ENCODE results near the gene OPCML.

Gene OPCML

DNA sequence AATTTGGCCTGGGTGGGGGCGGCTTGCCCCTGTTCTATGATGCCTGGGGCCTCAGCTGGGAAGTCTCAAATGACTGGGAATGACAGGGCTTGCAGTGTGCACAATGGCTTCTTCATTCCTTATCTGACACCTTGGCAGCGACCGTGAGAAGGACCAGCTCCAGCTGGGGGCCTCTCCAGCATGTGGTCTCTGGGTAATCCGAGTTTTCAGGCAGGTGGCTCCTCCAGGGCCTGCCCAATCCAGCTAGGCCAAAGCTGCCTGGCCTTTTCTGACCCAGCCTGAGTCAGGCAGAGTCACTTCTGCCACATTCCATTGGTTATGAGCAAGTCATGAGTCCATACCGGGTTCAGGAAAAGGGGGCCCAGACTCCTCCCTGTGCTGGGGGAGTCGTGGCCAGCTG is 646.0 kb downstream of the OPCML start:
- DNase-seq (ENCODE audit: low spot score), result no peak

DNA sequence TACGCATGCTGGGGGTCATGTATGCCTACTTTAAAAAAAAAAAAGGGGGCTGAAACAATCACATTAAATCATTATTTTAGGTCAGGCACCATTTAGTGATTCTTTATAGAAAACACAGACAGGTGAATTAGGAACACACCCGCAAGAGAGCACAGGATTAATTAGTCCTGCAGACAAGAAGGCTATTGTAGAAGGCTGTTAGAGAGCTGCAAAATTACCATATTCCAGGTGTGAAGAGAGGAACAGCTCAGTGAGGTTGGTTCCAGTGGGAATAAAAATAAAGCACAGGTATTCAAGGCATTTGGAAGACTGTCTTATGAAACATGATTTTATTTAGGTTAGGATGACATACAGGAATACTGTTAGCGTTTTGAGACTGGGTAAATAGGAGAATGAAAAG is 649.1 kb downstream of the OPCML start:
- no peak for DNase-seq (ENCODE audit: low spot score)

DNA sequence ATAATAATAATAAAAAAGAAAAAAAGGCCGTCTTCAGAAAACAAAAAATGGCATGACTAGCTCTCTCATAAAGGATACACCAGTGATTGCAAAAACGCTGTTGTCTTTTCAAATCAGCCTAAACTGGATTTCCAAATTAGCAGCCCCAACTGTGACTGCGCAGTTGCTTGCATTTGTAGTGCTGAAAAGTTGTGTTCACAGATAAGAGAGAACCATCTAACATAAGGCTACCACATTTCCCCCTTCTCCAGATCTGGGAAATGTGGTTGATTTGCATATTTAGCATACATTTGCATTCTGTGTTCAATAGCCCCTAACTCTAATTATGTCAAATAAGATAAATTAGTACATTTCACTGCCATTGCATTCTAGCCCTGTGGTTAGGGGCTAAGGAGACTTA is 650.7 kb downstream of the OPCML start:
- DNase-seq (ENCODE audit: low spot score), result no peak

- DNase-seq (ENCODE audit: low spot score), result no peak
These were observed 654.2 kb downstream of the OPCML start for GRCh38 chr11:132878111-132878510.

DNA sequence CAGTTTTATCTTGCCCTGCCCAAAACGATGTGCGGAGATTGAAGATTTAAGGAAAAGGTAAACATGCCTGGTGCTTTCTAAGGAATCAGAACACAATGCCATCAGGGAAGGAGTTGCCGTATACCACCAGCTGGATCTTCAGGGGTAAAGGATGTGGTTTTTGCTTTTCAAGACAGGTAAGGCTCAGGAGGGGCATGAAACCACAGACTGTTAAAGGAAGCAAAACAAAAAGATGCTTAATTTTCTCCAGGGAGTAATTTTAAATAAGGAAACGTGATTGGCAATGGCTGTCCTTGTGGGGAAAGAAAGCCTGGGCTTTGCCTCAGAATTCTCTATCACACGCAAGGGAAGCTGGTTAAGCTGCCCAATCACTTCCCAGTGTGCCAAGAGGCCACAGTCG is 655.6 kb downstream of the OPCML start:
- DNase-seq (ENCODE audit: low spot score), result no peak

- no peak for DNase-seq (ENCODE audit: low spot score)
These were observed 656.1 kb downstream of the OPCML start for GRCh38 chr11:132876239-132876638.

DNA sequence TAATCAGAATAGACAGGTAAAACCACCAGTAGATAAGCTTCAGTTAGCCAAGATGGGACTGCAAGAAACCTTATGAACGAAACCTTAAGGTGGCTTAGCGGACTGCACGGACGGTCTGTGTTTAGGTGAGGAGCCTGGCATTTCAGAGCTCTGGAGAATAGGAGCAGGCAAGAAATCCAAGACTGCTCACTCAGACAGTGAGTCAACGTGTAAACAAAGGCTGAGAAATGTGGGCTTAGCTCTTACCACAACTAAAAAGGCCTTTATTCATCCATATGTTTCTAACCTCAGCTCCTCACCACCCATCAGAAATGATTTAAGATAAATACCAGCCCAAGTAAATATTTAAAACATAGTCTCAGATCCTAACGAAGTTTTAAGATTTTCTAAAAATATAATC is 657.7 kb downstream of the OPCML start:
- no peak for DNase-seq (ENCODE audit: low spot score)

DNA sequence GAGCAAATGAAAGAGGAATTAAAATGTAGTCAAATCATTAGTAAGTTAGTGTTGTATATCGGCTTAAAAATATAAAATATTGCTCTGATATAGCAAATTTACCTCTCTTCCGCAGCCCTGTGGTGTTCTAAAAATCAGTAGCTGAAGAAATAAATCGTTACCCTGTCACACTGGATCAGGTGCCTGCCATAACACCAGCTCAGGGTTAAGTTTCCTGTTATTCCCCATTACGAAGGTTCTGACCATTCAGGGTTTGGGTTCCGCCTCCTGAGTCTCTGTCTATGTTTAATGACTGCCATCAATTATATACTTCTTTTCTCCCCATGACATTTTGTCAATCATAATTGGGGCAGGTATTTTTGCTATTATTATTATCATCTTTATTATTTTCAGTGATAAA is 658.5 kb downstream of the OPCML start:
- DNase-seq (ENCODE audit: low spot score), result no peak

DNA sequence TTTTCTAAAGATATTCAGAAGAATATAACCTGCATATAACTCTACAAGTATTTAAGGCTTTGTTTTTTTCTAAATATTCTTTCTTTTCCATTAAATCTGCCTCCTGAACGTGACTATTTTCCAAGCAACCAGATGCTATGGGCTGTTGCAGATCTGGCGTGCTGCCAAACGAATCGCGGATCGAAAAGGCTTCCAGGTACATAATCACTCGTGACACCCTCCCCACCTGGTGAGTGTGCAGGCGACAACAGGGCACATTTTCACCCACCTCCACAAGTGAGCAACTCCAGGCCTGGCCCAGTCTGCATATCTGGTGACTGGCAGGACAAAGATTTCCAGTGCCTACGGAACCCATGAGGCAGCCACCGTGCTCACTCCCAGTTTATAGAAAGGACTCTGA is 660.1 kb downstream of the OPCML start:
- DNase-seq (ENCODE audit: low spot score), result no peak

DNA sequence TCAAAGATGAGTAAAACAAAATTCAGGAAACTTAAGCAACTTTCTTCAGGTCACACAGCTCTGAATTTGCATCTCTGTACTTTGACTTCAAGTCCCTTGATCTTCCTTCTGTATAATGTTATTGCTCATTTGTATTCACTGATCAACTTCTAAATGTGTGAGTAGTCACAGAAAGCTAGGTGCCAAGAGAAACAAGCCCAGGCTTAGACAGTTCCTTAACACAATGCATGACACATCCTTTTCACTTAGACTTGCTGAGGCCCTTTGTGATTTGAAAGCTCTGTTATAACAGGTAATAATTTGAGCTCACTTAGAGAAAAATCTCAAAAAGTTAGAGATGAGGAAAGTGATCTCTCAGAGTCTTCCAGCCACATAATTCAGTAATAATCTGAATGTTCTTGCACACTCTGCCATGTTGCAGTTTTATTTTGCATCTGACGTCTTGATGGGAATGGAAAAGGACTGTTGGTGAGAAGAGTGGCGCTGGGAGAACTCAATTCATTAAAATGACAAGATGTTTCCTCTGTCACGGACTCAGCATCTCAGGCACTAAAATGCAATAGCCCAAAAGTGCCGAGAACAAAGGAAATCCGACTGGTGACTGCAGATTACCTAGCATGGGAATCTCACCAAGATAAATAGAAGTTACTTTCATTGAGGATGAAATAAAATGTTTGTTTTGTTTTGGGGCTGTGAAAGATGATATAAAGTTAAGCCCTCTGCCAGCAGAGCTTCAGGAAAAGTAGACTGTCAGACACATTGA is 665.3 kb downstream of the OPCML start:
- no peak for DNase-seq (ENCODE audit: low spot score)

GRCh38 chr11:132865623-132866022 is 666.7 kb downstream of the OPCML start:
- DNase-seq (ENCODE audit: low spot score), result no peak

DNA sequence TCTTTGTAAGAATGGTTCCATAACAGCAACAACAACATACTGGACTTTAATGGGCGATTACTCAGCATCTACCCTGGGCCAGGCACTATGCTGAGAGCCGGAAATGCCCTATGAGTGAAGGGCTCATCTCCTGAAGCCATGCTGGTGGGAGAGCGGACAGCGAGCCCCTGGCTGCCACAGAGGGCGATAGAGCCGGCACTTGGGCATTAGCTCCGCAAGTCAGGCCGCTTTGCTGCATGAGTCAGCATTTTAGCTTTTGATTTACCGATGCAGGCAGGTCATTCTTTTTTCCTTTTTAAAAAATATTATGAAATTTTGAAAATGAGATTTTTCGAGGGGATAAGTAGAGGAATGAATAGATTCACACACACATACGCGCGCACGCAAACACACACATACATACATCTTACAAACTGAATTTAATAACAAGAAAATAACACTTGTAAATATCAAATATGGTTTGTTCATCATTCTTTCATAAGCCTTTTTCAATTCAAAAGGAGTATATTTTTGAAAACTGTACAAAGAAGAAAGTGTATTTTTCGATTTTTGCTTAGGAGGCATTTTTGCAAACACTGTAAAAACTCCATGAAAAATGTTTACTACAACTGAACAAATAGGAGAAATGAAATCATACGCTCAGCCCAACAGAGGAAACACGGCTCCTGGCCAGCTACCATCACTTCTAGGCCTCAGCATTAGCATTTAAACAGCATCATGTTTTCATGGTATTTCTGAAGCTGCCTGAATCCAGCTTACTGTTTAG is 667.3 kb downstream of the OPCML start:
- no peak for DNase-seq (ENCODE audit: low spot score)

DNA sequence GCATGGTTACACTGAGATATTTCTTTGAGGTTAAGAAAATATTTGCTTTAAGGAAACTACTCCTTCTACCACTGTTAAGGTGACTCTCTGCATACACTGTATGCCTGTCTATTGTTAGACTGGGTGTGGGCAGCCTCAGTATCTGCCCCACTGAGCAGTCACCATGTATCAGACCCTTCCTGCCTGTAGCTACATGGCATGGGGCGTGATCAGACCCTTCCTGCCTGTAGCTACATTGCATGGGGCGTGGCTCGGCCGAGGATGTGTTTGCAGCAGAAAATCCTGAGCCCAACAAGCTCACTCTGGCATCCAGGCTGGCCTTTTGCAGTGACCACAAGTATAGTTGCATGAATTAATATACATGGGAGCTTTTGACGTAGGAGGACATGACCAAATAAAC is 669.4 kb downstream of the OPCML start:
- DNase-seq (ENCODE audit: low spot score), result no peak

- DNase-seq (ENCODE audit: low spot score), result no peak
These were observed 670.2 kb downstream of the OPCML start for GRCh38 chr11:132862137-132862536.

- DNase-seq (ENCODE audit: low spot score), result no peak
These were observed 673.0 kb downstream of the OPCML start for GRCh38 chr11:132859306-132859705.

DNA sequence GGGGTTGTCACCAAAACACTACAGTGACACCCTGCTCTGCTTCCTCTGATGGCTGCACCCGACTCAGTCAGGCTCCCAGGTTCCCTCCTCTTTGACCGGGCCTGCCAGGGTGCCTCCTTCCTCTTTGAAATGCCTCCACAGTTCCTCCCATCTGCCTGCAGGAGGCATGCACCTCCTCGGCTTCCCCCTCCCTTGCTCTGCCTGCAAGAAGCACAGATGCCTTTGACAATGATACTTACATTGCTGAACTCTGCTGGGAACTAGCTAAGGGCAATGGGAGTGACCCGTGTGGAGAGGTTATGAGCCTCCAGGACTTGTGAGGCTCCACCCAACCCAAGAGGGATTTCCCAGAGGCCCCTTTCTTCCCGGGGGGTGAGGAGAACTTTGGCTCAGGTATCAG is 674.1 kb downstream of the OPCML start:
- no peak for DNase-seq (ENCODE audit: low spot score)

DNA sequence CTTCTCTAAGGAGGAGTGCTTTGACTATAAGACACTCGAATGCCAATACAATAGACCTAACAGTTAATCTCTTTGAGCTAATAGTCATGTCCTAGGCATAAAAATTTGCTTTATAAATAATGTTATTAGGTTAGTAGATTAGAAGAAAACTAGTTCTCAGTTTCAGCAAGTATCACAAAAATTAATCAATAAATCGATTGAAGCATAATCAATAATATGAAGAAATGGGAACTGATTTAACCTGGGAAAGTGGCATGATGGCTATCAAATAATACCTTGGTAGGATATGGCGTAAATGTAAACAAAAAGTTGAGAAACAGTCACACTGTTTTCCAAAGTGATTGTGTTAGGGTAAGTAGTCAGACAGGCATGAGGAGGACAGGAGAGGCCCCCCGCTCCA is 676.3 kb downstream of the OPCML start:
- DNase-seq (ENCODE audit: low spot score), result no peak

DNA sequence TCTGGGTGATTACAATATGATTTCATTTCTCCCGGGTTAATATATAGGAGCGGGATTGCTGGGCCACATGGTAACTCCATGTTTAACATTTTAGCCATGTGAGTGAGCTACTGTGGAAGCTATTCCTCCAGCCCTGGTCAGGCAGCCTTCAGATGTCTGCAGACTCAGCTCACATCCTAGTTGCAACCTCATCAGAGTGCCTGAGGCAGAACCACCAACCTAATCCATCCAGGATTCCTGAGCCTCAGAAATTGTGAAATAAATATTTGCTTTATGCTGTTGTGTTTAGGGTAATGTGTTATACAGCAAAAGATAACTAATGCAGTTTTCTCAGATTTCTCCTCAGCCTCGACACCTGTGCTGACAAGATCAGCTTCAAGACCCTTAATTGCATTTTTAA is 676.8 kb downstream of the OPCML start:
- DNase-seq (ENCODE audit: low spot score), result no peak

DNA sequence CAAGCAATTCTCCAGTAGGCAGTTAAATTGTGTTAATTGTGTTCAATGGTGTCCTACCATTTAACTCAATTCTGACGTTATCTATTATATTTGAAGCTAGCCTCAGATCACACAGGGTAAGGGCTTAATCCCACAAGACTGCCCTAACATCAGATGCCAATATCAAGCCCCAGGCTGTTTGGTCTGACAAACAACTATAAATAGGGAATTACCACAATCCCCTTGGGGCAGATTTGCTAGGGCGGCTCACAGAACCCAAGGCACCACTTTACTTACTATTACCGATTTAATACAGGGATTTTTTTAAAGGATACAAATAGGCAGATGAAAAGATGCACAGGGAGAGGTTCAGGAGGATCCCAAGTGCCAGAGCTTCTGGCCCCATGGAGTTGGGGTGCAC is 678.4 kb downstream of the OPCML start:
- no peak for DNase-seq (ENCODE audit: low spot score)

DNA sequence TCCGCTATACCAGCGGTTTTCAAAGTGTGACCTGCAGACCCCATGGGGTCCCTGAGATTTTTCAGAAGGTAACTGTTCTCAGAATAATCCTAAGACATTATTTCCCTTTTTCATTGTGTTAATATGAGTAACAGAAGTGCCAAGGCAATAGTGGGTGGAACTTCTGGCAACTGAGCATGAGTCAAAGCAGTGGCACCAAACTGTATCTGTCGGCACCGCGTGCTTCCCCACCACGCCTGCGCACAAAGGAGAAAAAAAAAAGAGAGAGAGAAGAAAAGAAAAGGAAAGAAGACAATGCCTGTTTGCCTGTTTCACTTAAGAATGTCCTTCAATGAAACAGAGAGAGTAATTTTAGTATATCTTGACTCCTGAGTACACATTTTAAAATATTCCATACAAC is 679.9 kb downstream of the OPCML start:
- no peak for DNase-seq (ENCODE audit: low spot score)

- DNase-seq (ENCODE audit: low spot score), result no peak
These were observed 681.1 kb downstream of the OPCML start for GRCh38 chr11:132851247-132851646.

DNA sequence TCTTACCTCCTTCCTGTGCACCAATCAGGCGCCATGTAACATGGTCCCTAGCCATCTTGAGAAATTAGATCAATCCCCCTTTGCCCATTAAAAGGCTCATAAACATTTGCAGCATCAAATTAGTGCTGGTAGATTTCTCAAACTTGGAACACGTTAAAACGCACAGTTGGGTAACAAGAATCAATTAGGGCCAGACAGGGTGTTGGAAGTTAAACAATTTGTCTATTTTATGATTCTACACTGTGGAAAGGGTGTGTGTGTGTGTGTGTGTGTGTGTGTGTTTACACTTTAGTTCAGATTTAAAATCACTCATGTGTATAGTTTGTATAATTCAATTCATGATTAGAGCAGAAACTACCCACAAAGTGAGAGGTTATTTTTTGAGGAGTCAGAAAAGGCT is 682.0 kb downstream of the OPCML start:
- DNase-seq (ENCODE audit: low spot score), result no peak

- no peak for DNase-seq (ENCODE audit: low spot score)
These were observed 684.0 kb downstream of the OPCML start for GRCh38 chr11:132848336-132848735.

GRCh38 chr11:132846075-132846474 is 686.2 kb downstream of the OPCML start:
- DNase-seq (ENCODE audit: low spot score), result no peak

Data from hematopoietic multipotent progenitor cell treated with erythropoietin and hydrocortisone succinate and interleukin-3 and kit ligand, for 17 days (in vitro differentiated cells).